WTC11 (cell line): ENCODE data around the gene SRPK3. TPM values are rescaled to one million over a fixed set of nuclear protein-coding genes. Genes with fewer than 3 reads are reported as not detected.
A peak's percentile ranks its signal among the peaks of the same experiment; 100 is the strongest.

Source experiments
- ATAC-seq: fragments of 200-7000 bp; cut with Tn5 transposase; 2 replicates; pipeline ENCODE4 v1.10.0; 2021; ENCODE audit warnings: mild to moderate bottlenecking, moderate library complexity
- CTCF ChIA-PET: fragments of 300-600 bp; sonication (Branson Sonifier 250); formaldehyde crosslinking; loops from one replicate; lab custom pipeline; 2021; ENCODE audit warnings: antibody characterized with exemption; lab: Charles Lee
- POLR2A ChIA-PET: fragments of 350-600 bp; sonication (Branson Sonifier 250); formaldehyde crosslinking; loops from one replicate; lab custom pipeline; 2021; ENCODE audit warnings: antibody characterized with exemption; lab: Charles Lee
- DNase-seq: peaks from one replicate; pipeline ENCODE4 v3.0.0; 2021; ENCODE audit warnings: low spot score
- H3K27ac Mint-ChIP-seq: 2 replicates; pipeline ENCODE4 v1.8.0; 2021; ENCODE audit warnings: mixed read lengths
- H3K27me3 Mint-ChIP-seq: 2 replicates; pipeline ENCODE4 v1.8.0; 2021; ENCODE audit warnings: low read depth, mild to moderate bottlenecking, moderate library complexity, mixed read lengths
- H3K36me3 Mint-ChIP-seq: 2 replicates; pipeline ENCODE4 v1.8.0; 2021; ENCODE audit warnings: mixed read lengths
- H3K4me1 Mint-ChIP-seq: 2 replicates; pipeline ENCODE4 v1.8.0; 2022; ENCODE audit warnings: mixed read lengths
- H3K4me3 Mint-ChIP-seq: 2 replicates; pipeline ENCODE4 v1.8.0; 2021; ENCODE audit warnings: mild to moderate bottlenecking, moderate library complexity, mixed read lengths
- H3K9me3 Mint-ChIP-seq: 2 replicates; pipeline ENCODE4 v1.8.0; 2021; ENCODE audit warnings: mixed read lengths
- ATF1 ChIP-seq: sonication (generic); formaldehyde crosslinking; IDR thresholded peaks from 2 replicates; pipeline ENCODE4 v1.8.1; 2023; ENCODE audit warnings: mild to moderate bottlenecking, moderate library complexity, missing genetic modification reagents
- CBFB ChIP-seq: sonication (generic); formaldehyde crosslinking; IDR thresholded peaks from 2 replicates; pipeline ENCODE4 v1.8.1; 2022; ENCODE audit warnings: mild to moderate bottlenecking, low read depth, missing genetic modification reagents
- FOXP1 ChIP-seq: sonication (generic); formaldehyde crosslinking; IDR thresholded peaks from 2 replicates; pipeline ENCODE4 v1.8.0; 2022; ENCODE audit warnings: missing genetic modification reagents, mild to moderate bottlenecking, moderate library complexity, borderline replicate concordance
- GRHL2 ChIP-seq: fragments of 250-450 bp; sonication (Bioruptor Pico); IDR thresholded peaks from 2 replicates; pipeline ENCODE4 v1.8.0; 2022; ENCODE audit warnings: mild to moderate bottlenecking, moderate library complexity; ENCODE audit not compliant: insufficient replicate concordance, severe bottlenecking
- MYBL2 ChIP-seq: sonication (generic); formaldehyde crosslinking; IDR thresholded peaks from 2 replicates; pipeline ENCODE4 v1.8.1; 2023; ENCODE audit warnings: mild to moderate bottlenecking, moderate library complexity, missing genetic modification reagents
- NFE2L1 ChIP-seq: sonication (generic); formaldehyde crosslinking; IDR thresholded peaks from 2 replicates; pipeline ENCODE4 v1.8.1; 2023; ENCODE audit warnings: missing genetic modification reagents
- SMAD3 ChIP-seq: sonication (generic); formaldehyde crosslinking; IDR thresholded peaks from 2 replicates; pipeline ENCODE4 v1.8.0; 2022; ENCODE audit warnings: missing genetic modification reagents, mild to moderate bottlenecking, borderline replicate concordance
- ZBTB21 ChIP-seq: sonication (generic); formaldehyde crosslinking; IDR thresholded peaks from 2 replicates; pipeline ENCODE4 v1.8.1; 2023; ENCODE audit warnings: mild to moderate bottlenecking, missing genetic modification reagents, borderline replicate concordance
- ZNF138 ChIP-seq: sonication (generic); formaldehyde crosslinking; conservative IDR thresholded peaks from 2 replicates; pipeline ENCODE4 v1.8.1; 2022; ENCODE audit warnings: mild to moderate bottlenecking, moderate library complexity, missing genetic modification reagents
- total RNA-seq: library from RNA; stranded (reverse); gene quantifications from 3 replicates; pipeline ENCODE4 v1.2.3, GENCODE V29; 2021
- TF ChIP-seq, protein P1 (sequence below): sonication (generic); formaldehyde crosslinking; IDR thresholded peaks from 2 replicates; pipeline ENCODE4 v1.8.1; 2023; ENCODE audit warnings: mild to moderate bottlenecking, missing genetic modification reagents
- TF ChIP-seq, protein P2 (sequence below): sonication (generic); formaldehyde crosslinking; IDR thresholded peaks from 2 replicates; pipeline ENCODE4 v1.8.0; 2022; ENCODE audit warnings: mild to moderate bottlenecking, missing genetic modification reagents
- TF ChIP-seq, protein P3 (sequence below): sonication (generic); formaldehyde crosslinking; IDR thresholded peaks from 2 replicates; pipeline ENCODE4 v1.8.1; 2022; ENCODE audit warnings: mild to moderate bottlenecking, moderate library complexity, missing genetic modification reagents
- TF ChIP-seq, protein P4 (sequence below): fragments of 250-450 bp; sonication (Bioruptor Pico); conservative IDR thresholded peaks from 2 replicates; pipeline ENCODE4 v1.9.0; 2021; ENCODE audit warnings: mild to moderate bottlenecking
- TF ChIP-seq, protein P5 (sequence below): sonication (generic); formaldehyde crosslinking; IDR thresholded peaks from 2 replicates; pipeline ENCODE4 v1.8.1; 2022; ENCODE audit warnings: low read depth, mild to moderate bottlenecking, moderate library complexity, missing genetic modification reagents, borderline replicate concordance
- TF ChIP-seq, protein P6 (sequence below): fragments of 250-450 bp; sonication (Bioruptor Pico); IDR thresholded peaks from 2 replicates; pipeline ENCODE4 v1.9.0; 2021; ENCODE audit warnings: moderate library complexity, mild to moderate bottlenecking, inconsistent platforms, borderline replicate concordance
- TF ChIP-seq, protein P7 (sequence below): sonication (generic); formaldehyde crosslinking; conservative IDR thresholded peaks from 2 replicates; pipeline ENCODE4 v1.8.1; 2022; ENCODE audit warnings: mild to moderate bottlenecking, missing genetic modification reagents
- TF ChIP-seq, protein P8 (sequence below): sonication (generic); formaldehyde crosslinking; IDR thresholded peaks from 2 replicates; pipeline ENCODE4 v1.8.1; 2022; ENCODE audit warnings: mild to moderate bottlenecking, missing genetic modification reagents, moderate library complexity, borderline replicate concordance
- TF ChIP-seq, protein P9 (sequence below): fragments of 200-600 bp; IDR thresholded peaks from 2 replicates; pipeline ENCODE4 v1.8.0; 2022; ENCODE audit warnings: antibody characterized with exemption

Gene SRPK3
- total RNA-seq, 1 experiment from 2014 or later: not detected

DNA sequence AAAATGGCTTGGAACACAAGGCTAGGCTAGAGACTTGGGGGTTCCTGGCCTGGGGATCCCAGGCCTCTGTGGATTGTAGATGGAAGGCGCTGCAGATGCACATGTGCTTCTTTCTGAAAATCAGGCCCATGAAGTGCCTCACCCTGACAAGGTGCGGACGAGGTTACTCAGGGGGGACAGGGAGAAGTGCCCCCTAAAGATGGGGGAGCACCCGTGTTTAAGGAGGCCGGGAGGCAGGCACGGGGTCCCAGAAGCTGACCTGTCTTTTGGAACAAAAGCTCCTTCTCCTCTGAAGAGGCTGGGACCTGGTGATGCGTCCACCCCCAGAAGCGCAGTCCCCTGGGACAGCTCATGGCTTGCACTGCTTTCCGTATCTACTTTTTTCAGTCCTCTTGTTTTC lies 47.1 kb downstream of the SRPK3 start:
- CTCF ChIA-PET: interaction anchor here (1.8 kb wide), 1 partner anchor 119 kb away, joined by 5 read pairs; no protein-coding TSS in a partner anchor
- H3K27ac Mint-ChIP-seq: peak overlapping the region; percentile 93
- H3K27me3 Mint-ChIP-seq: peaks cover 3% of the 10 kb centered on the region; the same call in 1 of the 2 replicates
- TF ChIP-seq CBFB (CRISPR knock-in tag) (no peak), ATF1 (CRISPR knock-in tag) (no peak), MYBL2 (CRISPR knock-in tag) (no peak), ZNF138 (no peak)
- TF ChIP-seq, protein P1, sequence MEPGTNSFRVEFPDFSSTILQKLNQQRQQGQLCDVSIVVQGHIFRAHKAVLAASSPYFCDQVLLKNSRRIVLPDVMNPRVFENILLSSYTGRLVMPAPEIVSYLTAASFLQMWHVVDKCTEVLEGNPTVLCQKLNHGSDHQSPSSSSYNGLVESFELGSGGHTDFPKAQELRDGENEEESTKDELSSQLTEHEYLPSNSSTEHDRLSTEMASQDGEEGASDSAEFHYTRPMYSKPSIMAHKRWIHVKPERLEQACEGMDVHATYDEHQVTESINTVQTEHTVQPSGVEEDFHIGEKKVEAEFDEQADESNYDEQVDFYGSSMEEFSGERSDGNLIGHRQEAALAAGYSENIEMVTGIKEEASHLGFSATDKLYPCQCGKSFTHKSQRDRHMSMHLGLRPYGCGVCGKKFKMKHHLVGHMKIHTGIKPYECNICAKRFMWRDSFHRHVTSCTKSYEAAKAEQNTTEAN (CRISPR knock-in tag): no peak
- TF ChIP-seq, protein P2, sequence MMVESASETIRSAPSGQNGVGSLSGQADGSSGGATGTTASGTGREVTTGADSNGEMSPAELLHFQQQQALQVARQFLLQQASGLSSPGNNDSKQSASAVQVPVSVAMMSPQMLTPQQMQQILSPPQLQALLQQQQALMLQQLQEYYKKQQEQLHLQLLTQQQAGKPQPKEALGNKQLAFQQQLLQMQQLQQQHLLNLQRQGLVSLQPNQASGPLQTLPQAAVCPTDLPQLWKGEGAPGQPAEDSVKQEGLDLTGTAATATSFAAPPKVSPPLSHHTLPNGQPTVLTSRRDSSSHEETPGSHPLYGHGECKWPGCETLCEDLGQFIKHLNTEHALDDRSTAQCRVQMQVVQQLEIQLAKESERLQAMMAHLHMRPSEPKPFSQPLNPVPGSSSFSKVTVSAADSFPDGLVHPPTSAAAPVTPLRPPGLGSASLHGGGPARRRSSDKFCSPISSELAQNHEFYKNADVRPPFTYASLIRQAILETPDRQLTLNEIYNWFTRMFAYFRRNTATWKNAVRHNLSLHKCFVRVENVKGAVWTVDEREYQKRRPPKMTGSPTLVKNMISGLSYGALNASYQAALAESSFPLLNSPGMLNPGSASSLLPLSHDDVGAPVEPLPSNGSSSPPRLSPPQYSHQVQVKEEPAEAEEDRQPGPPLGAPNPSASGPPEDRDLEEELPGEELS (CRISPR knock-in tag): no peak
- TF ChIP-seq, protein P3, sequence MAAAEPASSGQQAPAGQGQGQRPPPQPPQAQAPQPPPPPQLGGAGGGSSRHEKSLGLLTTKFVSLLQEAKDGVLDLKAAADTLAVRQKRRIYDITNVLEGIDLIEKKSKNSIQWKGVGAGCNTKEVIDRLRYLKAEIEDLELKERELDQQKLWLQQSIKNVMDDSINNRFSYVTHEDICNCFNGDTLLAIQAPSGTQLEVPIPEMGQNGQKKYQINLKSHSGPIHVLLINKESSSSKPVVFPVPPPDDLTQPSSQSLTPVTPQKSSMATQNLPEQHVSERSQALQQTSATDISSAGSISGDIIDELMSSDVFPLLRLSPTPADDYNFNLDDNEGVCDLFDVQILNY (CRISPR knock-in tag): no peak
- TF ChIP-seq, protein P4, sequence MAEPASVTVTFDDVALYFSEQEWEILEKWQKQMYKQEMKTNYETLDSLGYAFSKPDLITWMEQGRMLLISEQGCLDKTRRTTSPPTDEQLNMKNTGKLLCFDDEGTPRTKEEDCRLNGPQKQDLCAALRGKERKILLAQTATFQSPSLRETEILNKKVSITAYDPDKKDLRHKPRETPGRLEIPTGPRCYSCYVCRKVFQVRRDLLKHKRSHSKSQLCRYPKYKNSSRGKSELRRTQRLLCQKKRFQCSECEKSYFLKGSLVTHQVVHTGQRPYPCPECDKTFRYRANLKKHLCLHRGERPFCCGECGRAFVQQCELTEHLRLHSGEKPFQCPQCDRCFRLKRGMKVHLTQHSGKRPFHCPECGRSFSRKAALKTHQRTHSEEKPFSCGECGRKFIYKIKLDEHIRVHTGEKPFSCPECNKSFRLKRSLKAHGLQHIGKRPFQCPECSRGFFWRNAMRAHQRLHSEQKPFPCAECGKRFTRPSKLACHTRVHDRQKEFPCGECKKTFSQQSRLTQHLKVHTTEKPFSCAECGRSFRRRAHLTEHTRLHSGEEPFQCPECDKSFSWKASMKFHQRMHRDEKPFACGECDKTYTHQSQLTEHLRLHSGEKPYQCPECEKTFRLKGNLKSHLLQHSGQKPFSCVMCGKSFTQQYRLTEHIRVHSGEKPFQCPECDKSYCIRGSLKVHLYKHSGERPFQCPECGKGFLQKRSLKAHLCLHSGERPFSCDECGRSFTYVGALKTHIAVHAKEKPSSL: no peak
- TF ChIP-seq, protein P5, sequence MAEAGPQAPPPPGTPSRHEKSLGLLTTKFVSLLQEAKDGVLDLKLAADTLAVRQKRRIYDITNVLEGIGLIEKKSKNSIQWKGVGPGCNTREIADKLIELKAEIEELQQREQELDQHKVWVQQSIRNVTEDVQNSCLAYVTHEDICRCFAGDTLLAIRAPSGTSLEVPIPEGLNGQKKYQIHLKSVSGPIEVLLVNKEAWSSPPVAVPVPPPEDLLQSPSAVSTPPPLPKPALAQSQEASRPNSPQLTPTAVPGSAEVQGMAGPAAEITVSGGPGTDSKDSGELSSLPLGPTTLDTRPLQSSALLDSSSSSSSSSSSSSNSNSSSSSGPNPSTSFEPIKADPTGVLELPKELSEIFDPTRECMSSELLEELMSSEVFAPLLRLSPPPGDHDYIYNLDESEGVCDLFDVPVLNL (CRISPR knock-in tag): no peak
- TF ChIP-seq, protein P6, sequence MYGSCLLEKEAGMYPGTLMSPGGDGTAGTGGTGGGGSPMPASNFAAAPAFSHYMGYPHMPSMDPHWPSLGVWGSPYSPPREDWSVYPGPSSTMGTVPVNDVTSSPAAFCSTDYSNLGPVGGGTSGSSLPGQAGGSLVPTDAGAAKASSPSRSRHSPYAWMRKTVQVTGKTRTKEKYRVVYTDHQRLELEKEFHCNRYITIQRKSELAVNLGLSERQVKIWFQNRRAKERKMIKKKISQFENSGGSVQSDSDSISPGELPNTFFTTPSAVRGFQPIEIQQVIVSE (CRISPR knock-in tag): no peak
- TF ChIP-seq, protein P7, sequence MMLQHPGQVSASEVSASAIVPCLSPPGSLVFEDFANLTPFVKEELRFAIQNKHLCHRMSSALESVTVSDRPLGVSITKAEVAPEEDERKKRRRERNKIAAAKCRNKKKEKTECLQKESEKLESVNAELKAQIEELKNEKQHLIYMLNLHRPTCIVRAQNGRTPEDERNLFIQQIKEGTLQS (CRISPR knock-in tag): no peak
- H3K4me1 Mint-ChIP-seq: peaks cover 55% of the 10 kb centered on the region
- DNase-seq (no peak), ATAC-seq (no peak)
- H3K36me3 Mint-ChIP-seq: peaks cover 9% of the 10 kb centered on the region; the same call in 1 of the 2 replicates
- POLR2A ChIA-PET: interaction anchor here (0.6 kb wide), 1 partner anchor 81 kb away, joined by 3 read pairs; no protein-coding TSS in a partner anchor
- H3K9me3 Mint-ChIP-seq: no peaks in the 10 kb centered on the region
- peak overlapping the region; percentile 75 for H3K4me3 Mint-ChIP-seq

DNA sequence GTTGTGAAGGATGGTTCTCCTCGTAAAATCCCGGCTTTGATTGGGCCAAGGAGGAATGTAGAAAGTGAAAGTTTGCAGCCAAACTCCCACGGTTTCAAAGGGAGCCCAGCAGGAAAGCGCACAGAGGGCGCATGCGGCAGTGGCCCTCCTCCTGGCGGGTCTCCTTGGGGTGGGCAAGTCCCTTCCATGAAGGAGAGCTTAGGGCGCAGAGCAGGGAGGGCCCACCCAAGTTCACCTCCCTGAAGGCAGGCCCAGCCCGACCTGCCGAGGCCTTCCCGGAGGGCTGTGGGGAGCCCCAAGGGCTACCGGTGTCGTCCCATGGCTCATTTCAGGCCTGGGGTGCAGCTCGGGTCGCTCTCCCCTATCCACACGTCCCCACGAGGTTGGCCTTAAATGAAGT lies 47.5 kb downstream of the SRPK3 start:
- CTCF ChIA-PET: interaction anchor here (1.8 kb wide), 1 partner anchor 119 kb away, joined by 5 read pairs; no protein-coding TSS in a partner anchor

More for the DNA sequence above, 47.5 kb downstream of the SRPK3 start:
- H3K36me3 Mint-ChIP-seq: peaks cover 9% of the 10 kb centered on the region; the same call in 1 of the 2 replicates
- H3K27ac Mint-ChIP-seq: peak overlapping the region; percentile 86
- POLR2A ChIA-PET: interaction anchor here (0.6 kb wide), 1 partner anchor 81 kb away, joined by 3 read pairs; no protein-coding TSS in a partner anchor
- H3K9me3 Mint-ChIP-seq: no peaks in the 10 kb centered on the region
- no peak for ATAC-seq
- TF ChIP-seq CBFB (CRISPR knock-in tag) (no peak), ZBTB21 (CRISPR knock-in tag) (no peak), MYBL2 (CRISPR knock-in tag) (no peak), FOXP1 (CRISPR knock-in tag) (no peak), NFE2L1 (CRISPR knock-in tag) (no peak), GRHL2 (no peak), SMAD3 (no peak)
- TF ChIP-seq, protein P8, sequence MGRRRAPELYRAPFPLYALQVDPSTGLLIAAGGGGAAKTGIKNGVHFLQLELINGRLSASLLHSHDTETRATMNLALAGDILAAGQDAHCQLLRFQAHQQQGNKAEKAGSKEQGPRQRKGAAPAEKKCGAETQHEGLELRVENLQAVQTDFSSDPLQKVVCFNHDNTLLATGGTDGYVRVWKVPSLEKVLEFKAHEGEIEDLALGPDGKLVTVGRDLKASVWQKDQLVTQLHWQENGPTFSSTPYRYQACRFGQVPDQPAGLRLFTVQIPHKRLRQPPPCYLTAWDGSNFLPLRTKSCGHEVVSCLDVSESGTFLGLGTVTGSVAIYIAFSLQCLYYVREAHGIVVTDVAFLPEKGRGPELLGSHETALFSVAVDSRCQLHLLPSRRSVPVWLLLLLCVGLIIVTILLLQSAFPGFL (CRISPR knock-in tag): no peak
- TF ChIP-seq, protein P9, sequence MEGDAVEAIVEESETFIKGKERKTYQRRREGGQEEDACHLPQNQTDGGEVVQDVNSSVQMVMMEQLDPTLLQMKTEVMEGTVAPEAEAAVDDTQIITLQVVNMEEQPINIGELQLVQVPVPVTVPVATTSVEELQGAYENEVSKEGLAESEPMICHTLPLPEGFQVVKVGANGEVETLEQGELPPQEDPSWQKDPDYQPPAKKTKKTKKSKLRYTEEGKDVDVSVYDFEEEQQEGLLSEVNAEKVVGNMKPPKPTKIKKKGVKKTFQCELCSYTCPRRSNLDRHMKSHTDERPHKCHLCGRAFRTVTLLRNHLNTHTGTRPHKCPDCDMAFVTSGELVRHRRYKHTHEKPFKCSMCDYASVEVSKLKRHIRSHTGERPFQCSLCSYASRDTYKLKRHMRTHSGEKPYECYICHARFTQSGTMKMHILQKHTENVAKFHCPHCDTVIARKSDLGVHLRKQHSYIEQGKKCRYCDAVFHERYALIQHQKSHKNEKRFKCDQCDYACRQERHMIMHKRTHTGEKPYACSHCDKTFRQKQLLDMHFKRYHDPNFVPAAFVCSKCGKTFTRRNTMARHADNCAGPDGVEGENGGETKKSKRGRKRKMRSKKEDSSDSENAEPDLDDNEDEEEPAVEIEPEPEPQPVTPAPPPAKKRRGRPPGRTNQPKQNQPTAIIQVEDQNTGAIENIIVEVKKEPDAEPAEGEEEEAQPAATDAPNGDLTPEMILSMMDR: no peak
- H3K4me1 Mint-ChIP-seq: peaks cover 55% of the 10 kb centered on the region
- no peak for DNase-seq
- peak overlapping the region; percentile 75 for H3K4me3 Mint-ChIP-seq
- H3K27me3 Mint-ChIP-seq: peaks cover 3% of the 10 kb centered on the region; the same call in 1 of the 2 replicates
